Measurements from ENCODE around the gene LSAMP. TPM values are rescaled to one million over a fixed set of nuclear protein-coding genes. Genes with fewer than 3 reads are reported as not detected.

Gene LSAMP
- total RNA-seq, 4 donors from 2014 or later = 1.9 to 19.7 (median 2.8) TPM

GRCh38 chr3:115839246-115839645 is 606.0 kb downstream of the LSAMP start:
- DNase-seq (ENCODE audit: low spot score) (no peak), ATAC-seq (ENCODE audit: low FRiP score) (no peak)
- no peak for TF ChIP-seq CTCF (IDR thresholded peaks at IDR 0.05)

- ATAC-seq (ENCODE audit: low FRiP score) (no peak), DNase-seq (ENCODE audit: low spot score) (no peak)
- no peak for TF ChIP-seq CTCF (IDR thresholded peaks at IDR 0.05)
Observed at GRCh38 chr3:115838786-115839185, 606.5 kb downstream of the LSAMP start.

- DNase-seq (ENCODE audit: low spot score) (no peak), ATAC-seq (ENCODE audit: low FRiP score) (no peak)
- TF ChIP-seq CTCF (IDR thresholded peaks at IDR 0.05) = no peak
Observed at GRCh38 chr3:115836944-115837343, 608.3 kb downstream of the LSAMP start.

GRCh38 chr3:115835946-115836345 is 609.3 kb downstream of the LSAMP start:
- ATAC-seq (ENCODE audit: low FRiP score) = no peak
- TF ChIP-seq CTCF (IDR thresholded peaks at IDR 0.05) = no peak
- DNase-seq (ENCODE audit: low spot score) = no peak

- DNase-seq (ENCODE audit: low spot score) (no peak), ATAC-seq (ENCODE audit: low FRiP score) (no peak)
- TF ChIP-seq CTCF (IDR thresholded peaks at IDR 0.05) = no peak
Observed at GRCh38 chr3:115834068-115834467, 611.2 kb downstream of the LSAMP start.

GRCh38 chr3:115833074-115833473 is 612.2 kb downstream of the LSAMP start:
- DNase-seq (ENCODE audit: low spot score) = no peak

More at GRCh38 chr3:115833074-115833473, 612.2 kb downstream of the LSAMP start:
- ATAC-seq (ENCODE audit: low FRiP score) = no peak
- no peak for TF ChIP-seq CTCF (IDR thresholded peaks at IDR 0.05)
